C1 segment of cervical spinal cord (tissue), 14 donors: ENCODE data around the gene ANXA2.
A peak's percentile ranks its signal among the peaks of the same experiment; 100 is the strongest.
"Not testable (repeated sequence)": the region's sequence is repeated elsewhere in the genome, so short reads cannot be mapped to it uniquely, and the experiment has no call there.

ENCODE experiments used
- DNase-seq, 14 donors: peaks; one replicate each; lab custom pipeline; 2025; lab: John Stamatoyannopoulos, UW

ANXA2 gene

DNA sequence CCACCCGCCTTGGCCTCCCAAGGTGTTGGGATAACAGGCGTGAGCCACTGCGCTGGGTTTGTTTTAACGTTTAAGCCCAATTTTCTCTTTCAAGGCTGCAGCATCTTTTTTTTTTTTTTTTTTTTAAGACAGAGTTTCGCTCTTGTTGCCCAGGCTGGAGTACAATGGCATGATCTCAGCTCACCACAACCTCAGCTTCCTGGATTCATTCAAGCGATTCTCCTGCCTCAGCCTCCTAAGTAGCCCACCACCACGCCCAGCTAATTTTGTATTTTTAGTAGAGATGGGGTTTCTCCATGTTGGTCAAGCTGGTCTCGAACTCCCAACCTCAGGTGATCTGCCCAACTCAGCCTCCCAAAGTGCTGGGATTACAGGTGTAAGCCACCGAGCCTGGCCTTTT lies 12.6 kb upstream of the ANXA2 start:
- not testable (repeated sequence) for DNase-seq

DNA sequence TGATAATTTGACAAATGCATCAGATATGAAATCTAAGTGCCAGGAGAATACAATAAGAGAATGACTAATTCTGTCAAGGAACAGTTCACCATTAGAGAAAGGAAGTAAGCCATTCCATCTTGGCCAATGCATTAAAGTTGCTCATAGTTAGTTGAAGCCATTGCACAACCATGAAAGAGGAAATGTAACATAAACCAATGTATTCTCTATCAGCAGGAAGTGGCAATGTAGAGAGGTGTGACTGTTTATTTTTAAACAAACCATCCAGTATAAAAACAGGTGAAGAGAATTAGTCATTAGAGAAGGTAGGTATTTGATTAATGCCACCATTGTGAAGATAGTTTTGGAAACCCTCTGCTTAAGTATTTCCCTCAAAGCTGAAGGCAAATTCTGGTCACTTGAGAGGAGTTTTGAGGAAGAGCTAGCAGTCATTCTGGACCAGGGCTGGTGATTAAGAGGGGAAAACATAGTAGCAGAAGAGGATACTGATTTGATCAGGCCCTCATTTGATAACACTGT lies 10.7 kb upstream of the ANXA2 start:
- DNase-seq, result no peak

DNA sequence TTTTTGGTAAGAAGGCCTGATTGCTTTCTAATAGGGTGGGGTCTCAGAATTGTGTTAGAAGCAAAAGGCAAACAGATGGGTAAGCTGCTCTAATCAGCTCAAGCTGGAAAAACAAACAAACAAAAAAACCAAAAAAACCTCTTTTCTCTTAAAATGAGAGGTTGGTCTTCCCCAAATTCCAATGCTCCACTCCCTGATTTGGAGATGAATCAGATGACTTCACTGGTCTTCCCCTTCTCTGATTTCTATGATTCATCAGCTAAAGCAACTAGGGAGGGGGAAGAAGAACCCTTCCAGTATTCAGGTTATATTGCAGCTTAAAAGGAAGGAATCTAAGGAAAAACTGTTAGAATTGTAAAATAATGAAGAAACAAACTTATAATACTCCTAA lies 9.6 kb upstream of the ANXA2 start:
- no peak for DNase-seq

DNA sequence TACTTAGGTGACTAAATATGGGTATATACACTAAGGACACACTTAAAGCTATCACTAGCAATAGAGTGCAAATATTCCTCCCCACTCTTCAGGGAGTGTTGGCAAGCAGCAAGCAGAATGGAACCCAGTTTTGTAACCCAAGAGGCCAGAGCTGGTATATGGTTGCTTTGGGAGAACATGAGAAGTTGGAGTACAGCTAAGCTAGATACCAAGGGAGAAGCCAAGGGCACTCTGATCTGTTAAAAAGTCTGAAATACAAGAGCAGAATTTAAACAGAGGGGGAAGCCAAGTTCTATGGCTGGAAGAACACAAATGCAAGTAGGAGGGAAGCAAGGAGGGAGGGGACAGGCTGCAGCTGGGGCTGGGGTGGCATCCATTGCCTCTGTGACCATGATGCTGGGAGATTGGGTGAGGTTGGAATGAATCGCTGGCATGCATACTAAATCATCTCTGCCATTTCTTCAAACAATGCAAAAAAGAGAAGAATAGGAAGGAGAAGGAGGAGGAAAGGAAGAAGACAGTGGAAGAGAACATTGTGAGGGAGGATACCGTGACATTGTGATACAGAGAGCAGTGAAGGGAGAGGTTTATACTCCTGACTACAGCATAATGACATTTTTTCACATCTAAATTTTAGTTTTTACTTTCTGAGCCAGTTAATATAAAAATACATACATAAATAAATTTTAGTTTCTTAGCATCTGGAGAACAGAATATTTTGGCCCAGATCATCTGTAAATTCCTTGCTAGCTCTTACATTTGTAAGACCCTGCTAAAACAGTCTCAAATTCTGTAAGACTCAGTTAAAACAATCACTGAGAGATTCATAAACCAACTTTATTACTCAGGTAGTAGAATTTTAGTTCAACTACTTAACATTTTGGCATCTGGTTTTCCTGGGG lies 9.0 kb upstream of the ANXA2 start:
- no peak for DNase-seq

DNA sequence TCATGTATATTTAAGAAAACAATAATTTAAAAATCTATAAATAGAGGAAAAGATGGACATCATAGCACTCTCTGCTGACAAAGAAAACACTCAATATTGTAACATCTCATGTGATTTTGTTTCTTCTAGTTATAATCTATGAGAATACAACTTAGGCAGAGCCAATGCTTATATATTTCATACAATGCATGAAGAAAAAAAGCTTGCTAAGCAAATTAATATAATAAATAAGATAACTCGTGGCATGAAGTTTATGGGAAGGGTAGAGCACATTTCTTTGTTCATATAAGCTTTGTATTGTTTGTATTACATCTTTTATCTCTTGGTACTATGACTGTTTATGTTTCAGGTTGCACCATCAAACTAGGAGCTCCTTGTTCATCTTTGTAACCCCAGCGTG lies 7.6 kb upstream of the ANXA2 start:
- DNase-seq, result no peak

DNA sequence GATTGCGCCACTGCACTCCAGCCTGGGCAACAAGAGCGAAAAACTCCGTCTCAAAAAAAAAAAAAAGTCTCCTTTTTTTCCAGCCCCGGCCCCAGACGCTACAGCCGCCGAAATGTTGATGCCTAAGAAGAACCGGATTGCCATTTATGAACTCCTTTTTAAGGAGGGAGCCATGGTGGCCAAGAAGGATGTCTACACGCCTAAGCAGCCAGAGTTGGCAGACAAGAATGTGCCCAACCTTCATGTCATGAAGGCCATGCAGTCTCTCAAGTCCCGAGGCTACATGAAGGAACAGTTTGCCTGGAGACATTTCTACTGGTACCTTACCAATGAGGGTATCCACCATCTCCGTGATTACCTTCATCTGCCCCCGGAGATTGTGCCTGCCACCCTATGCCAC lies 6.6 kb upstream of the ANXA2 start:
- not testable (repeated sequence) for DNase-seq

DNA sequence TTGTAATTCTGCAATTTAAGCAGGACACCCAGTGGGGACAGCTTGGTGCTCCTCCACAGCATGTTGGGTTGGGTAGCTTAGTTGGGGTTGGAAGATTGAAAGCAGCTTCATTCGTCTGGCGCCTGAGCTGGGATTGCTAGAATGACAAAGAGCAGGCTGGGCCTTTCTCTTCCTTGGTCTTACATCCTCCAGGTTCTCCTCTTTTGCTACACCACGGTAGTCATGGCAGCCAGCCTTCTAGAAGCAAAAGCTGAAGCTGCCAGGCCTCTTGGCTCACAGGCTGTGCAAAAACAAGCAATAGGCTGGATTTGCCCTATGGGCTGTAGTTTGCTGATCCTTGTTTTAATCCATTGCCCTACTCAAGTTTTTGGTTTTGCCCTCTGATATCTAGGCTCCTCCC lies 3.2 kb upstream of the ANXA2 start:
- DNase-seq, result peak in 1 of 14 donors; percentile 13

DNA sequence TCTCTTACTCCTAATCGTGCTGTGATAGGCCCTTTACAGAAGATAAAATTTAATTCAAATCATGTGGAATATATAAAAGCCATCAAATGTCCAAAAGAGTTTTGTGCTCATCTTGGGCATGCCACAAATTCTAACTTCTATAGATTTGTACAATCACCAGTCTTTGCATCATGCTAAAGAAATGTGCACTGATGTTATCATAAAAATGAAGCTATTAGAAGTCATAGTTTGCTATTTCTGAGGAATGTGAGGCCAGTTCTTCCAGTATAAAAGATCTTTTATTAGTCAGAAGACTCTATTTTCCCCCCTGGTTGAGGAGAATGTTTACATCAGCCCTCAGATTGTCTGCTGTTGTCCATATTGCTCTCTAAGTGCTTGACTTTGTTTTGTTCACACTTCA lies 2.1 kb upstream of the ANXA2 start:
- no peak for DNase-seq

DNA sequence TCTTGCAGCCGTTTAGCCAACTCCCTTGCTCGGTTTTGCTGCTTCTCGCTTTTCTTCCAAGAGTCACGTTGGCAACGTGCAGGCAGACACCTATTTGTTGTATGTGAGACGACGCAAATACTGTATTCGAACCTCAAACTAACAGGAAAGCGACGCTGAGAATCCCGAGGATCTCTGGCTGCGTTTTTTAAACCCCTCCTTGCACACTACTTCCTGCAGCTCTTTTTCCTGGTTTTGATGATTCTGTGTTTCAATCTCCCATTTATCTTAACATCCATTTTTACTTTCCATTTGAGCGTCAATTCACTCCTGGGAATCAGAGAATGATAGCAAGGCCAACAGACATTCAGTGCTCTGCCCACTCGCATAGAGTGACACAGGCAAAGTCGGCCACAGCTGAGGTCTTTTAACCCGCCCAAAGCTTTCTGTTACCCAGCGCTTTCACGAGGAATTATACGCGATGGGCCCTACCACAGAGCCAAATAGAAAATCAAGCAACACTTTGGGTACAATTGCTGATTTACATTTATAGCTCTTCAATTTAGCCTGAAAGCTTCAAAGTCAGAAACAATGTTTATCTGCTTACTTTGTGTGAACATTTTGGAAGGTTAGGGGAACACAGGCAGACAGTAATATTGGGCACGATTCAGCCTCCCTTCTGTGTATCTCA lies 1.6 kb upstream of the ANXA2 start:
- DNase-seq, result no peak

DNA sequence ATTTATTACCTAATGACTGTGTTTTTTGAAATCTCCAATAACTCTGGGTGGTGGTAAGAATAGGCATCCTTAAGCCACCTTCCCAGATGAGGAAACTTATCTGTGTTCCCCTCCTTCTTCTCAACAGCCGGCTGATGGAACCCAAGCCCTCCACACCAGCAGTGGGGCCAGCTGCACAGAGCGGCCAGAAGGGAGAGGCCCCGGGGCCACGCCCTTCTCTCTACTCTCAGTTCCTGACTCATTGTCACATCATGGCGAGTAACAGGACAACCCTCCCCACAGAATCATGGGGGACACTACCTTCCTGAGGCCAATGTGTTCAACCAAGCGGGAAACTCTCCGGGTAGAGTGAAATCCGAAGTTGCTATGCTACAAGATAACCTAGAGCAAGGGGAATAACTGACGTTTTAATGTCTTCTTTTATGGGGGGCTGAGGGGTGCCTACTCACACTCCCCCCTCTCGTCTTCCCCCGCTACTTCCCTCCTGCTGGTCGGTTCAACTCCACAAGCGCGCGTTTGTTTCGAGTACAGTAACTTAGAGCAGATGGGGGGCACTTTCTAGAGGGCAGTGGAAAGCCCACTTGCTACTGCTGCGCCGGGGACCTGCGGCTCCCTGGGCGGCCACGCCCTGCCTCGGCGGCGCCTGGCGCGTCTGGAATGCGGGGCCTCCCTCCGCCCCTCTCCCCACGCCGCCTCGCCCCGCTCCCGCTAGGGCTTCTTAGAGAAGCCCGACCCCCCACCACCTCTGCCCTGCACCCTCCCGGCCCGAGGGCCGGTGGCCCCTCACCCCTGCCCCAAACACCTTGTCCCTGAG lies 621 bp downstream of the ANXA2 start:
- peak in 1 of 14 donors; percentile 27 for DNase-seq

DNA sequence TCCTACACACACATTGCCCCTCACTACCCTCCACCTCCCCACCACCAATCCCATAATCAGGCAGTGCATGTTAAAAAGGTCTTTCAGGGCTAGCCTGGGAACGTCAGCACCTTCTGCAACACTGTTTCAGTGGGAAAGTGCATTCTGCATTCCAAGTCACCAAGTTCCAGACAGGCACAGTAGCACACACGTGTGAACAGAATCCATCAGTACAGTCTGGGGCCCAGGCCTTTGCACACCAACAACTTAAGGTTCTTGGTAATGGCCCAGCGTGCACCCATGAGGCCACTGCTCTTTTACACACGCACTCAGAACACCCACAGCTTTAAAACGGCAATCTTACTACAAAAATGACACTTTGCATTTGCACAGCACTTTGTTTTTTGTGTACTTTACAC lies 1.2 kb downstream of the ANXA2 start:
- no peak for DNase-seq

DNA sequence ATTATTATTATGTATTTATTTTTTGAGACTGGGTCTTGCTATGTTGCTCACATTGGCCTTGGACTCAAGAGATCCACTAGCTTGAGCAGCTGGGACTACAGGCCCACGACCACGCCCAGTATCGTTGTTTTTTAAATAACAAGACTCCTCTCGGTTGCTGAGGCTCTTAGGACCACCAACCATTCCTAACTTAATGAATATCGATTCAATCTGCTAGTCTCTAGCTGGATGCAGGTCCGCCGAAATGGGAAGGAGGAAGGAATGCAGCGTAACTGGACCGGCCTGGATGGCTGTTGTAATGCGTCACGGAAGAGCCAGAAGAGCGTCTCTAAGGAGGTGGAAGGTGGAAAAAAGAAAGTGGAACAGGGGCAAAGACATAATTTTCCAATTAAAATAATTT lies 1.7 kb downstream of the ANXA2 start:
- no peak for DNase-seq

DNA sequence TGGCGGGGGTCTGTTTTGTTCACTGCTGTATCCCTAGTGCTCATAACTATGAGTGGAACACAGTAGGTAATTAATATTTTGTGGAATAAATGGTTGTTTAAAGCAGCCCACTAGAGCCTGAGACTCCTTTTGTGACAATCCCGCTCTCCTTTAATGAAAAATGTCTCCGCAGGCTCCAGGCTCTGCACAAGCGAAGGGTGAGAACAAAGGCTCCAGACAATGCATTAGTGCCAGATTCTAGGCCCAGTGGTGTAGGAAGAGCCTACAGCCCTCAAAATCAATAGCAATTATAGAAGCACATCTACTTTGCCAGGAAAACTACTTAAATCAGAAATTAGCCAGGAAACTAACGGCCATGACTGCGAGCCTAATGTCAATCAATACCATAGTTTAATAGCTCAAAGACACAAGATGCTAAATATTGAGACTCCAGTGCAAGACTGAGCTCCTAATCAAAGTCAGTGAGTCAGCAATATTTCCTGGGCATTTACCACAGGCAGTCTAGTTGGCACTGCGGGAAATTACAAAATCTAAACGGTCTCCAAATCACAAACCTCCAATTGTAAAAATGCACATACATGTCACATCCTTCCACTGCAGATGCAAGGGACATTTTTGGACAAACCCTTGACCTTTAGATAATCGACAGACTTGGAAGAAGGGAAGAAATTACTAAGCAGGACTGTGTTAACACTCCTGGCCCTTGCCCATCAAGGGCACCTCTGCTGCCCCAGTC lies 2.3 kb downstream of the ANXA2 start:
- no peak for DNase-seq

DNA sequence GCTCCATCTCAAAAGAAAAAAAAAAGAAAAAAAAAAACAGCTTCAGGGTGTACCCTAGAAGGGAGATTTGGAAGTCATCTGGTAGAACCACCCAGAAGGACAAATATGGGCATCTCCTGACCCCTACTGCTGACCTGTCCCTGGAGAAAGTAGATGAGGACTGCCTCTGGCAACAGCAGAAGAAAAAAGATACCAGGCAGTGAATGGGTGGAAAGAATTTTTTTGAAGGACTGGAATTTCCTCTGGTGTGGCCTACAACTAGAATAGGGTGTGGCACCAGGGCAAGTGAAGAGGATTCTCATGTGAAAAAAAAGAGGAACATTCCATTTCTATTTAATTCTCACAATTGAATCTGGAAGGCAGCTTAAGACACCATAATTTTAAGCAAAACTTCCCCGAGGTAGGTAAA lies 3.1 kb downstream of the ANXA2 start:
- DNase-seq, result no peak

DNA sequence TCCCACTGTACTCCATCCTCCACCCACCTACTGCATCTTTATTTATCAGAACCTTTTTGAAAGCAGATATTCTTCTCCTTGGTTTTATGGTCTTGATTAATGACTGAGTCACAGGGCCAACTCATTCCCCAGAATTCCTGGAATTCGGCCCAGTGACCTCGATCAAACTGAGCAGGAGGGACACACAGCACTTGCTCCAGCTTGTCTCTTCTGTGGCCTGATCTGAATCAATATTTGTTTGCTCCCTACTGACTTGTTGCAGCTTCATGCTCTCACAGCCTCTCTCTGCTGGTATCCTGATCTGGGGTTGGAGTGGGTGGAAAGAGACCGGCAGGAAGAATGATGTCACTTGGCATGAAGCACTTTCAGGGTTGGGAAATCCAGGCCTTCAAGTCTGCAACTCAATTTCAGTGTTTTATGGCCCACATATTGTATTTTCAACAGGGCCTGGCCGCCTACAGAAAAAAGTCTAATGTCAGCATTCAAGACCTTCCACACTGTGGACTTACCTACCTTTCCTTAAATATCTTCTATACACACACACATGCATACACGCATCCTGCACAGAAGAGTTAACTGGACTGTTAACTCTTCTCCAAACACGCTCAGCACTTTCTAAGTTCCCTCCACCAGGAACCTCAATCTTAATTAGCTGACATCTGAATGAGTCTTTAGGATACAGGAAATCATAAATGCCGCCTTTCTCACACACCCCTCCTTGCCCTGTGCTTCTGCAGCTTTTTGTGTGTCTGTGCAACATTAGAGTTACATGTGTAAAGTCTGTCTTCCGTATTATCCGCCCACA lies 4.6 kb downstream of the ANXA2 start:
- DNase-seq, result peak in 5 of 14 donors; percentile 20 to 59 (median 40)

DNA sequence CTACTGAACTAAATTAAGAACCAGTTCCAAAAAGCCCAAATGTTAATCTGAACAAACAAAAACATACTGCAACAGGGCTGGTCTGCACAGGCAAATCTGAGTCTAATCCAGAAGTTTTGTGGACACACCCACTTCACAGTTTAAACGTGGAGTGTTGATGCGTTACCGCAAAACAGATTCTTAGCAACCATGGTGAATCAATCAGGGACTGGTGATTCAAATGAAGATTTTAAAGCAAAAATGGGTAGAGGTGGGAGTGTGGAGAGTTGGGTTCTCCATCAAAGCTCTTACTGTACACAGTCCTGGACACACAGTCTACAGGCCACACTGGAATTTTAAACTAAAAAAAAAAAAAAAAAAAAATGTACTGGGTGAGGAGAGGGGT lies 5.2 kb downstream of the ANXA2 start:
- DNase-seq, result no peak

DNA sequence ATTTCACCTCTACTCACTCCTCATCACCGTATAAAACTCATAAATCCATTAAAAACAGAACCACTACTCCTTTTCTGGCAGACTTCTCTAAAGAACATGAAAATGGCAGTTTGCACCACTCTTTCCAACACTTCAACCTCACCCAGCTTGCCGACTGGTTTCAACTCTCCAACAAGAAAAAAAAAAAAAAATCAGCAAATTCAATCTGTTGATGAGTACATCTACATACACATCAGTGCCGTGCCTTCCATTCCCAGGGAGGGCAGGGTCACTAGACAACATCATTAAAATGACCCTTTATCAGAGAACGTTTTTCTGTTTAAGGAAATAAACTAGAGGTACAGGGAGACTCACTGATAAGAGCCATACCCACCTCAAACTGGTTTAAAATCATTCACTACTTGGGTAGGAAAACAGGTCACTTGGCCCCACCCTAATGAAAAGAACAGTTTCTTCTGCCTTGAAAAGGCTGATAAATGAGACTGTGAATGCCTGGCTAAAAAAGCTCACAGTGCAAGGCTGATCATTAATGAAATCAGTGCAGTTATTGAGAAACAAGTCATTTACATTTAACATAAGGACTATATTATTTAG lies 6.0 kb downstream of the ANXA2 start:
- DNase-seq, result no peak

DNA sequence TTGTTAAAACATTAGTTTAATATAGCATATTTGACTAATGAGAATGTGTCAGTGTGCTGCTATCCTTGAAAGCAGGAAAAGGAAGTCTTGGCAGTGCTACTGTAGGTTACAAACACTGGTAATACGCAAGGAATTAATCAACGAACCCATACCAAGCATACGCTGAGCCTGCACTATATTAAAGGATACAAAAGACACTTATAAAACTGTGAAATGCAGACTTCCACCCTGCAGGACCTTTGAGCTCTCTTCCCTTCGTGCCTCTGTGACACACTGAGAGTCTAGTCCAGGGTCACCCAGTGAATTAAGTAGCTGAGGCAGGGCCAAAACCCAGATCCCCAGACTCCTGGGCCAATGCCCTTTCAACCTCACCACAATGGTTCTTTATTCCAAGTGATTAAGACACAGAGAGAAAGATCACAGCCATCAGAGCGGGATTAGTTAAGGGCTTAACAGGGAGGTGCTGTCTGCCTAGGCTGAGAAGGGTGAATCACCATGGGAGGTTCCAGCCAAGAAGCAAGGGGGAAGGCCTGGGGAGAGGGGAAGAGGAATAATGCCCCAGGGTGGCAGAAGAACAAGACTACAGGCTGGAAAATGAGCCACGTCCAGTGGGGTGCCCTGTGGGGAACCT lies 6.8 kb downstream of the ANXA2 start:
- peak in 3 of 14 donors; percentile 7 to 65 (median 29) for DNase-seq

DNA sequence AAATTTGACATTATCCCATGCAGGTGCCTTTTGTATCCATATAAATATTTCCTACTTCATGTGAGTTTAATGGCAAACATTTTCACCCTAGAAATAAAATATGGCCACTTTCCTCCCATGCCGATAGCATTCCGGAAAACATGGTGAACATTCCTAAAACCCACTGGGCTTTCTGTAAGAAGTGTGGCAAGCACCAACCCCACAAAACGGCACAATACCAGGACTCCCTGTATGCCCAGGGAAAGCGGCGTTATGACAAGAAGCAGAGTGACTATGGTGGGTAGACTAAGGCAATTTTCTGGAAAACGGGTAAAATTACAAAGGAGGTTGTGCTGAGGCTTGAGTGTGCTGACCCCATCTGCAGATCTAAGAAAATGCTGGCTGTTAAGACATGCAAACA lies 7.6 kb downstream of the ANXA2 start:
- no peak for DNase-seq
